Left cardiac atrium (tissue), 4 donors: ENCODE measurements around the gene UMAD1. TPM values are rescaled to one million over a fixed set of nuclear protein-coding genes. Genes with fewer than 3 reads are reported as not detected.
"Not testable (repeated sequence)": the region's sequence is repeated elsewhere in the genome, so short reads cannot be mapped to it uniquely, and the experiment has no call there.

Experiments used
- ATAC-seq, 2 donors: fragments of 200-7000 bp; cut with Tn5 transposase; one replicate each; pipeline ENCODE4 v1.9.1; 2020; ENCODE audit warnings: mild to moderate bottlenecking in 2 of 2, moderate library complexity in 2 of 2
- DNase-seq: peaks from one replicate; pipeline ENCODE4 v3.0.0-alpha.2; 2020
- intact Hi-C, 2 donors: fragments of 100-400 bp; cut with DNase I; formaldehyde crosslinking; loops; one replicate each; pipeline versions ENCODE4 v1.14.1 to v1.15.1; 2022 to 2023
- total RNA-seq, 2 donors: library from RNA; stranded (reverse); fragmentation: NEBNext Ultra II Directional; extraction: Animal tissue kit (Norgen Biotek cat#: 25700); gene quantifications; one replicate each; pipeline ENCODE4 v1.2.1, GENCODE V29; 2021
- donor health status: DM: no; HTN: yes; CAD: no.
- donor health status: DM: no; HTN: yes; CAD: no; lungs with severe emphysema.
- donor health status: DM: yes; HTN: yes; CAD: no.
- donor health status: Dilated cardiomyopathy.

Gene UMAD1
- total RNA-seq, 2 donors from 2014 or later = 9.8 to 11.1 TPM

GRCh38 chr7:7647495-7648036 lies 7.0 kb downstream of the UMAD1 start:
- intact Hi-C loops = no loop called here
- no peak for ATAC-seq
- no peak for DNase-seq

DNA sequence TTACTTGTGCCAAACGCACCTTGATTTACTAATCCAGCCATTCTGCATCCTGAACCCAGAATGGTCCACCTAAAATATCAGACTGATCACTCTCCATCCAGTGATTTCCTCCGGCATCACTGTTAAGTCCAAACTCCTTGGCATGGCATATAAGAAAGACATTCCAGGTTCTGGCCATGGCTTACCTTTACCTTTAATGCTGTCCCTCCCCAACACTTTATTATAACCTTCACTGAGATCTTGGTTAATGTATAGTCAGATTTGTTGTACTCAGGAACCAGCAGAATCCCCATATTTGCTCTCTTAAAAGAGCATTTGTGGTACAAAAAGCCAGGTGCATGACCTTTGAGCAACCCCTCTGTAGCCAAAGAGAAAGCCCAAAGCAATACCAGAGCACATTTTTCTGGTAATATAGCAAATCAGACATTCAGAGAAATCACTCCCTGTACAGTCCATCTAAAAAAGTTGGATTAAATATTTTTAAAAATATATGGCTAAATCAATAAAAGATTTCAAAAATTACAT lies 10.2 kb downstream of the UMAD1 start:
- ATAC-seq (no peak), DNase-seq (no peak)
- intact Hi-C loops = no loop called here

DNA sequence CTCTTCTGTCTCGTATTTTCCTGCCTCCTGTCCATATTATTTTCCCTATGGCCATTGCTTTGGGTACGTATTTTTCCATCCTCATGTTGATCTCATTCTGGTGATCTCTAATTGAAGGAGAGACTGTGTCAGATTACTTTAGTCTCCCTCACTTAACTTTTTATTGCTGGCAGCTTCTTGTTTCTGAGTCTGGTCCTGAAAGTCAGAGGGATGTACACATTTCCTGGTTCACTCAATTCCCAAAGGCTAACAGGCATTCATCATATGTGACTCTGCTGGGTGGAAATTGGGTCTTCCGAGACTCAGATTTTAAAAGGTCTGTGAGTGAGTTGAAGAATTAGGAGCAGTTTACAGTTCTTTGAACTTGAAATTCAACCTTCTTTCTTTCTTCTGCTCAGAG lies 10.9 kb downstream of the UMAD1 start:
- intact Hi-C loops = no loop called here
- no peak for DNase-seq

DNA sequence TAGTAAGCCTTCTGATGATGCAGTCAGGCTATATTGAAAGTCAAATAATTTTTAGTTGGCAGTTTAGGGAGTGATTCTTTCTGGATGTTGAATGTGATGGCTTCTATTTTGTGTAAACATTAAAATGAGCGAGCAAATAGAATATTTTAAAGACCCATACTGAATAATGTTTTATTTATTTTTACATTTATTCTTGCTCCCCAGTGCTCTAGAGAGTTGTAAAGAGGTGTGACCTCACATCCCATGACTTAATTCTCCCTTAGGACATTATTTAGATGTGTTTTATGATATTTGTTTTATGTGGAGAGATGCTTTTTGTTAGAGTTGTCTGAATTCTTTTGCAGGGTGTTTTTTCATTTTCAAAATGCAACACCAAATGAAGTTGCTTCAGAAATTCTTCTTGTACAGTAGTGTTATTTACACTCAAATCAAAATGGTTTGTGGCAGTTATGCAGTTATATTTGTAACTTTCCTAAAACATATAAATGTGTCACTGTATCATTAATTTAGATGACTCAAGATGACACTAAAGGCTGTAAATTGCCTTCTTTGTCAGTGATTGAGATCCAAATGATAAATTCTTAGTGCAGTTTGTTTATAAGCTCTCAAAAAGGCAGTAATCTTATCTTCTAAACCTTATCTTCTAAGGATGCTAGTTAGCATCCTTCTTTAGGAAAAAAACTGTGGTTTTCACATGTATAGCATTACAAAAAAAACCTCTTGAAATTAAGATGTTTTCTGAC lies 12.4 kb downstream of the UMAD1 start:
- no peak for ATAC-seq
- no peak for DNase-seq
- intact Hi-C loops = no loop called here

More for the DNA sequence above, 10.9 kb downstream of the UMAD1 start:
- no peak for ATAC-seq

- ATAC-seq (no peak), DNase-seq (no peak)
- intact Hi-C loops = no loop called here
Observed at GRCh38 chr7:7653593-7654187, 13.1 kb downstream of the UMAD1 start.

DNA sequence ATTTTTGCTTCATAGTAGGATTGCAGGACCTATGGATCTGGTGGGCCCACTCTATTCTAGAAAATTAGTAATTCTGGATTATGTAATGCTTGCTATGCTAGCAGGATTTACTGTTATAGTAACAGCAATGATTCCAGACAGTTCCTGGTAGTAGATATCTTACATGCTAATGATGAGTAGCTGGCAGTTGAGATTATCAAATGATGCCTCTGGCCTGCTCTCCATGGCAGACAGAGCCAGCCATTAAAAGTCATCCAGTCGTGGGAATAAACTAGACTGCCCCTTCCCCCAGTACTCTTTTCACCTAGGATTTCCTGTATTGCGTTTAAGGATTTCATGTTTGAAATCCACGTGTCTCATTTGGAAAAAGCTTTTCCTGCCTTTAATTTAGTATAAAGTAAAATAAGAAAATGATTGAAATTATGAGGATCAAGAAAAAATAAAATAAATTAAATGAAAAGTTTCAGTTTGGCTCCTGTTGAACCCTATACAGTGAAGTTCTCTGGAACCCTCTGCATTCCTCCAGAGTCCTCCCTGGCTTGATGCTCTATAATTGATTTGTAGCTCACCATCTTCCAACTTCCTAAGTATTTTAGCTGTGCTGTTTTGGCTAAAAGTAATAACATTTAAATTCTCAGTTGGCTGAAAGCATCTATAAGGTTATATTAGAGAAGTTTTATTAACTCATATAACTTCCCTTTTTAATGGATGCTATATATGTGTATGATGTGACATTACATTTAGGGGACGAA lies 14.6 kb downstream of the UMAD1 start:
- peak in 1 of 2 donors; percentile 65 for ATAC-seq

DNA sequence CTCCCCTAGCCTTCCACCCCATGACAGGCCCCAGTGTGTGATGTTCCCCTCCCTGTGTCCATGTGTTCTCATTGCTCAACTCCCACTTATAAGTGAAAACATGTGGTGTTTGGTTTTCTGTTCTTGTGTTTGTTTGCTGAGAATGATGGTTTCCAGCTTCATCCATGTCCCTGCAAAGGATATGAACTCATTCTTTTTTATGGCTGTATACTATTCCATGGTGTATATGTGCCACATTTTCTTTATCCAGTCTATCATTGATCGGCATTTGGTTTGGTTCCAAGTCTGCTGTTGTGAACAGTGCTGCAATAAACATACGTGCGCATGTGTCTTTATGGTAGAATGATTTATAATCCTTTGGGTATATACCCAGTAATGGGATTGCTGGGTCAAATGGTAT lies 15.9 kb downstream of the UMAD1 start:
- ATAC-seq, DNase-seq, intact Hi-C loops: not testable (repeated sequence)

More for the DNA sequence above, 14.6 kb downstream of the UMAD1 start:
- intact Hi-C loops = no loop called here
- no peak for DNase-seq

GRCh38 chr7:7662527-7662926 lies 22.0 kb downstream of the UMAD1 start:
- ATAC-seq (no peak), DNase-seq (no peak)
- intact Hi-C loops = no loop called here

DNA sequence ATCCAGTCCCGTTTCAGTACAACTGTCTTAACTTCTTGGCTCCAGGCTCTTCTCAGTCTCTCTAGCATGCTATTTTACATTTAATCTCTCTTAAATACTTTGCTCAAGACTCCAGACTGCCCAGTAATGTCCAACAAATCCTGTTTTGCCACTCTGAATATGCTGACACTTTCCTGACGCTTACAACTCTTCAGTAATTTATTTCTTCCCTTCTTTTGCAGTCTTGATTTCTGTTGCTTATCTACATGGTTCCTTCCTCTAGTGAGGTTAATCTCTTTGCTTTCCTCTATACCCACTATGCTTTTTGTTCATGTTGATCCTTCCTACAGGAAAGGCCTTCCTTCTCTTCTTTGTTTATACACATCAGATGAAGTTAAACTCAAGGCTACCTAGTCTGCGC lies 23.7 kb downstream of the UMAD1 start:
- ATAC-seq (no peak), DNase-seq (no peak)
- intact Hi-C loops = no loop called here

DNA sequence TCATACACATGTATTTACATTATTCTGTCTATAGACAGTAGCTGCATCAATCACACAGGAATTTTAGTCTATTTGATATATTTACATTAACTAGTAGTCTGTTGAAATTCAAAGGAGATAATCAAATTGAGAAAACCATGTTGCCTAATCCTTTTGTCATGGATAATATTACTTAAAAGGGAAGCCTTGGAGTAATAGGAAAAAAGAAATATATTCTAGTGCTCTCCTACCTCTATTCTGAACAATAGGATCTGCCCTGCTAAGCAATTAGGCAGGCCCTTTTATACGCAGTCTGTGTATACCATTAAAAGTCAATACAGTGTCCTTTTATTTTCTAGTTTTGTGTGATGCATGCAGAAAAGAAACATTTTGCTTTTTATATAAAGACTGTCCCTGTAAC lies 24.5 kb downstream of the UMAD1 start:
- DNase-seq (no peak), ATAC-seq (no peak)
- intact Hi-C loops = no loop called here

DNA sequence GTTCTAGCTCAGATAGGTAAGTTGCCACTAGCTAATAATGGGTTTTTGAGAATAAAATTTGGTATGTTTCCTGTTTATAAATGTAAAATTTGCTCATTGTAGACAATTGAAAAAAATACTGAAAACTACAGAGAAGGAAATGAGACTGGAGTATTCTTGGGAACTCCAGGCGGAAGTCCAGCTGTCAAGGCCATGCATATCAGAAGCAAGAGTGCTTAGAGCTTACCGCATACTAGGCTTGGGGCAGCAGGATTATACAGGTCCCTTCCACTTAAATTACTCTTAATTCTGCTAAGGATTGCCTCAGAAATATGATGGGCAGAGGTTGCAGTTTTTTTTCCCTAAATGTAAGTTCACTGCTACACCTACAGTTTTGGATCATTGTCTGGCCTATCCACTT lies 26.6 kb downstream of the UMAD1 start:
- DNase-seq = no peak
- intact Hi-C loops = no loop called here
- ATAC-seq = no peak

DNA sequence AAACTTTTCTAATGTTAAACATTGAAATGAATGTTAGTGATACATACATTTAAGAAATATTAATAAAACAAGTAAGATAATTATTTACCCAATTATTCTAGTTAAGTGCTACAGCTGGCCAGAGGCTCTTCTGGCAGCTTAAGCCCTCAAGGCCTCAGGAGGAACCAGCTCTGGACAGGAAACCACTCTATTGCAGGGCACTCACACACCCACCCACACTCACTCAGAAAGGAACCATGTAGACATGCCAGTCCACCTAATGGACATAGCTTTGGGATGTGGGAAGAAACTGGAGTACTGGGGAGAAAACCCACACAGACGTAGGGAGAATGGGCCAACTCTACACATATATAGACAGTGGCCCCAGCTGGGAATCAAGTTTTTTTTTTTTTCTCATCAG lies 28.2 kb downstream of the UMAD1 start:
- intact Hi-C loops = no loop called here
- no peak for ATAC-seq
- DNase-seq = no peak

- ATAC-seq (no peak), DNase-seq (no peak)
- intact Hi-C loops = no loop called here
Observed at GRCh38 chr7:7670490-7670889, 29.9 kb downstream of the UMAD1 start.

GRCh38 chr7:7671361-7671760 lies 30.8 kb downstream of the UMAD1 start:
- intact Hi-C loops = no loop called here
- ATAC-seq (no peak), DNase-seq (no peak)

- intact Hi-C loops = no loop called here
Observed at GRCh38 chr7:7672545-7673239, 32.1 kb downstream of the UMAD1 start.

GRCh38 chr7:7673240-7673550 lies 32.6 kb downstream of the UMAD1 start:
- DNase-seq (no peak), ATAC-seq (no peak)
- intact Hi-C loops = no loop called here

More at GRCh38 chr7:7672545-7673239, 32.1 kb downstream of the UMAD1 start:
- ATAC-seq = no peak
- DNase-seq = no peak

- DNase-seq (no peak), ATAC-seq (no peak)
- intact Hi-C loops = no loop called here
Observed at GRCh38 chr7:7675686-7676085, 35.1 kb downstream of the UMAD1 start.

DNA sequence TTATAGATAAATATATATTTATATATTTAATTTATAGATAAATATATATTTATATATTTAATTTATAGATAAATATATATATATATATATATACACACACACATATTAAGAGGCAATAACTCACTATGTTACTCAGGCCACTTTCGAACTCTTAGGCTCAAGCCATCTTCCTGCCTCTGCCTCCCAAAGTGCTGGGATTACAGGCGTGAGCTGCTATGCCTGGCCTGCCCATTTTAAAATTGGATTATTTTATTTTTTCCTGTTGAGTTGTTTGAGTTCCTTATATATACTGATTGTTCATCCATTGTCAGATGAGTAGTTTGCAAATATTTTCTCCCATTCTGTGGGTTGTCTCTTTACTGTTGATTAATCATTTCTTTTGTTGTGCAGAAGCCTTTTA lies 39.1 kb downstream of the UMAD1 start:
- ATAC-seq, DNase-seq: not testable (repeated sequence)
- intact Hi-C loops = loop anchor here in 1 of 2 donors (5.0 kb wide), 1 partner anchor 83 kb away; no protein-coding TSS in a partner anchor
